SH-SY5Y (cell line): ENCODE measurements around the gene POLA2.

Experiments used
- GATA2 ChIP-seq: IDR thresholded peaks from 2 replicates; pipeline ENCODE4 v1.6.1; 2011; ENCODE audit warnings: mild to moderate bottlenecking, low read depth, low read length
- GATA3 ChIP-seq: IDR thresholded peaks from 2 replicates; pipeline ENCODE4 v1.6.1; 2011; ENCODE audit warnings: low read depth, mild to moderate bottlenecking, low read length, moderate library complexity

DNA sequence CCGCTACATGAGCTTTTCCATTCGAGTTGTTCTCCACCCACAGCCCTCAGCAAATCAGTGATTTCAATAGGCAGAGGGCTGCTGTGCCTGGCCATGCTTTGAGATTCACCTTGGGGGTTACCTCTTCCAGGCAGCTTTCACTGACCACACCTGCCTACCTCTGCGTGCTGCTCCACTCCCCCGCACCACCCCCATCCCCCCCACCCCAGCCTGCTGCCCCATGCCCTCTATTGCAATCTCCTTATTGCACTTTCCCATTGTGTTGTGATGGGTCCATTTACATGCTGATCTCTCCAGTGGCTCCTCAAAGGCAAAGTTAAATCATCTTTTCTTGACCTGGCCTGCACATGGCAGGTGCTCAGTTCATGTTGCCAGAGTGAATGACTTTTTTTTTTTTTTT lies 18.0 kb upstream of the POLA2 start:
- TF ChIP-seq GATA3 = no peak
- TF ChIP-seq GATA2 = no peak
